Fibroblast of villous mesenchyme (primary cell): ENCODE results near the gene KRTAP10-2. TPM values are rescaled to one million over a fixed set of nuclear protein-coding genes. Genes with fewer than 3 reads are reported as not detected.

Experiments used
- DNase-seq: peaks from one replicate; pipeline ENCODE4 v3.0.0-alpha.2; 2010; ENCODE audit warnings: low read depth
- H3K4me3 ChIP-seq: 2 replicates; pipeline ENCODE4 v1.5.1; 2011; ENCODE audit warnings: low read depth, mild to moderate bottlenecking, low read length
- CTCF ChIP-seq: IDR thresholded peaks from 2 replicates; pipeline ENCODE4 v1.5.1; 2012; ENCODE audit warnings: low read depth, mild to moderate bottlenecking, low read length; ENCODE audit not compliant: insufficient read depth
- total RNA-seq: library from RNA; depleted of rRNA; stranded (reverse); fragments of >200 nt; gene quantifications from 2 replicates; pipeline ENCODE4 v1.2.3, GENCODE V29; 2012

KRTAP10-2 gene
- total RNA-seq, 1 donor, result not detected

DNA sequence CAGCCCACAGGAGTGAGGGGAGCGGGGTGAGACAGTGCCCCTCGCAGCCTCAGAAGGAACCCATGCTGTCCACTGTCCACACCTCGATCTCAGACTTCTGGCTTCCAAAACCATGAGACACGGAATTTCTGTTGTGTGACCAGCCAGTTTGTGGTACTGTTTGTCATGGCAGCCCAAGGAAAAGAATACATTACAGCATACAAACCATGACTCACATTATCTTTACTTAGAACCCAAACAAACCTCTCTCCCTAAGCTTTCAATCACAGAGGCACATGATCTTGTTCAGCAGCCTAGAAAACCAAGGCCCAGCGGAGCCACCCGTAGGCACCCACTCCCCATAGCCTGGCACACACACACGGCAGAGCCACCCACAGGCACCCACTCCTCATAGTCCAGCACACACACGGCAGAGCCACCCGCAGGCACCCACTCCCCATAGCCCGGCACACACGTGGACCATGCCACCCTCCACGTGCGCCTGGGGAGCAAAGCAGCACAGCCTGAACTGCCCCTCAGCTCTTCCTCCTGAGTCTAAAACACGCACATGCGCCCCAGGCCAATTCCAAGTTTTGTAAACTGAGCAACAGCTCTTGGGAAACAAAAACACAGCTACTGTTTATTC is 21.8 kb upstream of the KRTAP10-2 start:
- no peak for DNase-seq

DNA sequence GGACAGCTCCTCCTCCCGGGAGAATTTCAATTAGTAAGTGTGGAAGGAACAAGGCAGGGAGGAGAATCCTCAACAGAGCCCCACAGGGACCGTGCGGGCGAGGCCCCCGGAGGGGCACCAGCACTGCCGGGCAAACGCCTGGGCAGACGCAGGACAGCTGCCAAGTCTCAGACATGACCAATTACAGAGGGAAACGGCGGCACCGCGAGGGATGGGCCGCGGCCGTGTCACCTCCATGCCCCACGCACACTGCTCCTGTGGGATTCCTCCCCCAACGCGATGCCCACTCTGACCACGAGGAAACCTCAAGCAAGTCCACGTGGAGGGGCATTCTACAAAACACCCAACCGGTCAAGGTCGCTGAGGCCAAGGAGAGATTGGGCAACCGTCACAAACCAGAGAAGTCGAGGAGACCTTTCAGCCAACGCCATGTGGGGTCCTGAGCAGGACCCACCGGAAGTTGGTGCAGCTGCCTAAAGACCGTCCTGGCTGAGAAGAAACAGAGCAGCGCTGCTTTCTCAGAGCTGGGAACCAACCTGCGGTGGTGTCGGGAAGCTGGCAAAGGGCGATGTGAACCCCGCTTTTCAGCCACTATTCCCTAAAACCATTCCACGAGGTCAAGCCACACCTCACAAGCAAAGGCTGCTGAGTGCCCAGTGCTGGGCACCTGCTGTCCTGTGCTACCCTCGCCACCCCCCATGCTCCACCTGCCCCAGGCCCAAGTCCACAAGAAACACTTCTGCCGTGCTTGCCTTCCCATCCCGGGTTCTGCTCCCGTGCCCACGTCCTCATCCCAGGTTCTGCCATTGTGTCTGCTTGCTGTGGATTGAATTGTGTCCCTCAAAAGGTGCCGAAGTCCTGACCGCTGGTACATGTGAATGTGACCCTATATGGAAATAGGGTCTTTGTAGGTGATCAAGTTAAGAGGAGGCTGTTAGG is 20.8 kb upstream of the KRTAP10-2 start:
- DNase-seq, result no peak
- H3K4me3 ChIP-seq, result no peak overlapping the region
- no peak for TF ChIP-seq CTCF

More for the DNA sequence above, 21.8 kb upstream of the KRTAP10-2 start:
- no peak for TF ChIP-seq CTCF
- no peak overlapping the region for H3K4me3 ChIP-seq

DNA sequence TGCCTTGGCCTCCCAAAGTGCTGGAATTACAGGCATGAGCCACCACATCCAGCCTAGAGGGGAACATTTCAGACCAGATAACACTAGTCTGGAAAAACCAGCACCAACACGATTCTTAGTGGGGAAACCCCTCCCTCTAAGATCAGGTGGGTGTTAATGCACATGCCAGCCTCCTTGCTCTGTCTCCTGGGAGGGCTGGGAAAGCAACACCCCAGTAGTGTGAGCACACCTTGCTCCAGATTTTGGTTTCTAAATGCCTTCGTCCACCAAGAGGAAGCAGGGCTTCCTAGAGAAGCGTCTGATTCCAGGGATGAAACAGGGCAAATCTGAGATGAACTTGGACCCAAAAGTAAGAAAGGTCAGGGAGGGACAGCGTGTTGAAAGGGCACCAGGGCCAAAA is 20.0 kb upstream of the KRTAP10-2 start:
- no peak overlapping the region for H3K4me3 ChIP-seq
- no peak for TF ChIP-seq CTCF
- no peak for DNase-seq

- H3K4me3 ChIP-seq, result no peak overlapping the region
- DNase-seq, result no peak
- TF ChIP-seq CTCF, result no peak
These were observed 18.7 kb upstream of the KRTAP10-2 start for GRCh38 chr21:44569861-44570517.

DNA sequence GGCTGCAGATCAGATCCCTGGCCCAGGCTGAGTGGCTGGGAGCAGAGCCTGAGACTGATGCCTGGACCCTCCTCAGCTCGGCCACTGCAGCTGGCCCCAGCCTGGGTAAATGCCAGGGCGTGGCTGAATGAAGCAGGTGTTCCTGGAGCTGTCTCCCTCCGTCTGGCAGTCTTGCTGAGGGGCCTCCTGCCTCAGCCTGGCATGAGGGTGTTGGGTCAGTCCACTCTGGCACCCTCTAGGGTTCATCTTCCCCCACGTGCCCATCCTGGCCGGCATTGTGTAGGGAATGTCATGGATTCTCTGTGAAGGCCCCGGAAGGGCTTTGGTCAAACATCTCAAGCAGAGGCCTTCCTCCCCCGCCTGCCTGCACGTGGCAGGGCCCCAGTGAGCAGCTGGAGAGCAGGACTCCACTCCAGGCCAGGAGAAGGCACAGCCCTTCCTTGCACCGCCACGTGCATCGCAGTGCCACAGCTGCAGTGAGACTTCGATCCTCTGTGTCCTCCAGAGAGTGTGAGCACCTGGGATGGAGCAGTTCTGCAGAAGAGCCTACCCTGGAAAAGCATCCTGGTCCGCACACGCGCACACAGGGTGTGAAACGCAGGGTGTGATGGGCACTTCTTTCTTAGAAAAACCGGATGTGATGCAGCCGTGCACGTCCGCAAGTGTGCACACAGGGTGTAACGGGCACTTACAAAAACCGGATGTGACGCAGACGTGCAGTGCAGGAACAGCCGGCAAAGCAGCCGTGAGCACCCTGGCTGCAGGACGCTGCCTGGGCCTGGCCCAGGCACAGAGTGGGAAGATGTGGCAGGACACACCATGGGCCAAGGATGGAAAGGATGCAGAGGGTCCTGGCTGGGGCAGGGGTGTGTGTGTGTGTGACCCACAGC is 17.6 kb upstream of the KRTAP10-2 start:
- DNase-seq, result no peak
- no peak overlapping the region for H3K4me3 ChIP-seq
- no peak for TF ChIP-seq CTCF

GRCh38 chr21:44568261-44568660 is 17.0 kb upstream of the KRTAP10-2 start:
- no peak for DNase-seq
- H3K4me3 ChIP-seq, result no peak overlapping the region
- no peak for TF ChIP-seq CTCF
